Trophoblast cell (in vitro differentiated cells and primary cell): ENCODE measurements around the gene LGALS8.
A peak's percentile ranks its signal among the peaks of the same experiment; 100 is the strongest.

Source experiments
- DNase-seq, 2 donors: peaks; one replicate each; pipeline ENCODE4 v3.0.0-alpha.2; 2016
- H2AFZ ChIP-seq: 2 replicates; pipeline ENCODE4 v1.6.1; 2013; ENCODE audit warnings: low read length, moderate library complexity, mild to moderate bottlenecking; ENCODE audit not compliant: insufficient read depth, poor library complexity
- H2AK5ac ChIP-seq: 2 replicates; pipeline ENCODE4 v1.6.1; 2013; ENCODE audit warnings: mild to moderate bottlenecking, low read length
- H2BK120ac ChIP-seq: 2 replicates; pipeline ENCODE4 v1.6.1; 2013; ENCODE audit warnings: low read length, mild to moderate bottlenecking, moderate library complexity; ENCODE audit not compliant: insufficient read depth, poor library complexity
- H2BK12ac ChIP-seq: 2 replicates; pipeline ENCODE4 v1.6.1; 2013; ENCODE audit warnings: mild to moderate bottlenecking, low read length, moderate library complexity
- H2BK5ac ChIP-seq: 2 replicates; pipeline ENCODE4 v1.6.1; 2013; ENCODE audit warnings: low read length, low read depth, moderate library complexity, mild to moderate bottlenecking; ENCODE audit not compliant: poor library complexity
- H3K14ac ChIP-seq: 2 replicates; pipeline ENCODE4 v1.6.1; 2013; ENCODE audit warnings: mild to moderate bottlenecking, low read length
- H3K18ac ChIP-seq: 2 replicates; pipeline ENCODE4 v1.6.1; 2013; ENCODE audit warnings: mild to moderate bottlenecking, low read length
- H3K23ac ChIP-seq: 2 replicates; pipeline ENCODE4 v1.6.1; 2013; ENCODE audit warnings: low read length
- H3K27ac ChIP-seq: 2 replicates; pipeline ENCODE4 v1.5.1; 2013; ENCODE audit warnings: low read depth, mild to moderate bottlenecking, inconsistent platforms, low read length, moderate library complexity
- H3K27me3 ChIP-seq: 2 replicates; pipeline ENCODE4 v1.6.1; 2013; ENCODE audit warnings: inconsistent platforms, mild to moderate bottlenecking, low read length, moderate library complexity; ENCODE audit not compliant: insufficient read depth
- H3K36me3 ChIP-seq, 2 experiments: 1 replicate in 1 of 2; 2 replicates in 1 of 2; pipeline ENCODE4 v1.6.1; 2013; ENCODE audit warnings: low read length in 2 of 2, mild to moderate bottlenecking in 2 of 2, moderate library complexity in 1 of 2; ENCODE audit not compliant: insufficient read depth in 2 of 2, control insufficient read depth in 1 of 2
- H3K4ac ChIP-seq: 2 replicates; pipeline ENCODE4 v1.6.1; 2013; ENCODE audit warnings: low read depth, mild to moderate bottlenecking, low read length, moderate library complexity
- H3K4me1 ChIP-seq, 2 experiments: 1 replicate in 1 of 2; 2 replicates in 1 of 2; pipeline ENCODE4 v1.6.1; 2013; ENCODE audit warnings: low read length in 2 of 2, mild to moderate bottlenecking in 2 of 2, moderate library complexity in 1 of 2; ENCODE audit not compliant: insufficient read depth in 2 of 2, control insufficient read depth in 1 of 2
- H3K4me2 ChIP-seq: 2 replicates; pipeline ENCODE4 v1.6.1; 2013; ENCODE audit warnings: inconsistent platforms, mild to moderate bottlenecking, low read length, moderate library complexity
- H3K4me3 ChIP-seq: 2 replicates; pipeline ENCODE4 v1.5.1; 2013; ENCODE audit warnings: mild to moderate bottlenecking, low read depth, low read length, inconsistent platforms
- H3K79me1 ChIP-seq: one replicate; pipeline ENCODE4 v1.6.1; 2013; ENCODE audit warnings: low read length
- H3K79me2 ChIP-seq: 2 replicates; pipeline ENCODE4 v1.6.1; 2013; ENCODE audit warnings: low read length, mild to moderate bottlenecking; ENCODE audit not compliant: control insufficient read depth, insufficient read depth, poor library complexity
- H3K9ac ChIP-seq: 2 replicates; pipeline ENCODE4 v1.6.1; 2013; ENCODE audit warnings: mild to moderate bottlenecking, low read length
- H3K9me3 ChIP-seq: 2 replicates; pipeline ENCODE4 v1.6.1; 2013; ENCODE audit warnings: low read depth, mild to moderate bottlenecking, control low read depth, inconsistent platforms, low read length; ENCODE audit not compliant: insufficient read depth
- H4K12ac ChIP-seq: 2 replicates; pipeline ENCODE4 v1.6.1; 2013; ENCODE audit warnings: low read depth, mild to moderate bottlenecking, low read length, moderate library complexity
- H4K8ac ChIP-seq: 2 replicates; pipeline ENCODE4 v1.6.1; 2013; ENCODE audit warnings: low read depth, mild to moderate bottlenecking, low read length, moderate library complexity
- H4K91ac ChIP-seq: one replicate; pipeline ENCODE4 v1.6.1; 2013; ENCODE audit warnings: low read depth, mild to moderate bottlenecking, low read length, moderate library complexity
- WGBS: extraction: QIAGEN DNeasy Blood & Tissue Kit; methylation state at CpG from one replicate; pipeline ENCODE4 v1.1.7; 2013; ENCODE audit warnings: missing lambda C conversion rate; ENCODE audit not compliant: insufficient read length, insufficient coverage; ENCODE audit errors: extremely low coverage; 5-methylcytosine and 5-hydroxymethylcytosine counted together

Gene LGALS8

DNA sequence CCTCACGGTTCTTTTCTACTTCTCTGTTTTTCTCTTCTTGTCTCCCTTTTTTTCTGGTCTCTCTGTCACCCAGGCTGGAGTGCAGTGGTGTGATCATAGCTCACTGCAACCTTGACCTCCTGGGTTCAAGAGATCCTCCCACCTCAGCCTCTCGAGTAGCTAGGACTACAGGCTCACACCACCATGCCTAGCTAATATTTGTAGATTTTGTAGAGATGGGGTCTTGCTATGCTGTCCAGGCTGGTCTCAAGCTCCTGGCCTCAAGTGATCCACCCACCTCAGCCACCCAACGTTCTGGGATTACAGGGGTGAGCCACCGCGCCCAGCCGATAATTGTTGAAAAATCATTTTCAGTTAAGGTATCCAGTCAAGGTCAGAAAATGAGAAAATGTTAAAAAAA, 25.9 kb upstream of the LGALS8 start:
- Histone ChIP-seq H3K18ac (no peak overlapping the region), H3K27me3 (no peaks in the 10 kb centered on the region), H3K4me3 (no peak overlapping the region), H4K8ac (no peak overlapping the region), H3K79me1 (no peaks in the 10 kb centered on the region), H4K91ac (no peak overlapping the region), H2AFZ (no peak overlapping the region), H4K12ac (no peak overlapping the region), H3K14ac (no peak overlapping the region), H3K23ac (no peak overlapping the region), H3K9me3 (peaks cover 2% of the 10 kb centered on the region), H3K4me2 (no peak overlapping the region), H3K9ac (no peak overlapping the region), H2BK5ac (no peak overlapping the region), H3K27ac (no peak overlapping the region), H3K36me3 (no peaks in the 10 kb centered on the region), H2BK120ac (no peak overlapping the region), H2AK5ac (no peak overlapping the region), H2BK12ac (no peak overlapping the region), H3K4ac (no peak overlapping the region), H3K79me2 (no peaks in the 10 kb centered on the region), H3K4me1 (no peaks in the 10 kb centered on the region)
- no peak for DNase-seq
- no CpG with 5 or more reads among the region's 6 CpGs for WGBS

DNA sequence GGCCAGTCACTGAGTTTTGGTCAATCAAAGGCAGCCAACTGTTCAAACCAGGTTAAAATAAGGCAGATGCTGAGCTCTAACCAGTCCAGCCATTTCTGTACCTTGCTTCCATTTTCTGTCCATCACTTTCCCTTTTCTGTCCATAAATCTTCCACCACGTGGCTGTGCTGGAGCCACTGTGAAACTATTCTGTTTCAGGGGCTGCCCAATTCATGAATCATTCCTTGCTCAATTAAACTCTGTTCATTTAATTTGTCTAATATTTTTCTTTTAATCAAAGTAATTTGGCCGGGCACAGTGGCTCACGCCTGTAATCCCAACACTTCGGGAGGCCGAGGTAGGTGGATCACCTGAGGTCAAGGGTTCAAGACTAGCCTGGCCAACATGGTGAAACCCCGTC, 22.7 kb upstream of the LGALS8 start:
- Histone ChIP-seq H3K9me3 (no peaks in the 10 kb centered on the region), H4K91ac (no peak overlapping the region), H3K79me2 (peaks cover 4% of the 10 kb centered on the region), H3K4me2 (no peak overlapping the region), H3K9ac (no peak overlapping the region), H2BK12ac (no peak overlapping the region), H3K27ac (no peak overlapping the region), H4K8ac (no peak overlapping the region), H3K4me1 (peaks cover 5% of the 10 kb centered on the region in 2 experiments), H2AFZ (no peak overlapping the region), H2BK120ac (no peak overlapping the region), H3K18ac (no peak overlapping the region), H3K79me1 (peaks cover 8% of the 10 kb centered on the region), H4K12ac (no peak overlapping the region), H3K4ac (no peak overlapping the region), H2BK5ac (no peak overlapping the region), H3K14ac (no peak overlapping the region), H3K4me3 (no peak overlapping the region), H2AK5ac (no peak overlapping the region), H3K27me3 (no peaks in the 10 kb centered on the region), H3K23ac (no peak overlapping the region), H3K36me3 (no peaks in the 10 kb centered on the region)
- WGBS = no CpG with 5 or more reads among the region's 6 CpGs
- no peak for DNase-seq

DNA sequence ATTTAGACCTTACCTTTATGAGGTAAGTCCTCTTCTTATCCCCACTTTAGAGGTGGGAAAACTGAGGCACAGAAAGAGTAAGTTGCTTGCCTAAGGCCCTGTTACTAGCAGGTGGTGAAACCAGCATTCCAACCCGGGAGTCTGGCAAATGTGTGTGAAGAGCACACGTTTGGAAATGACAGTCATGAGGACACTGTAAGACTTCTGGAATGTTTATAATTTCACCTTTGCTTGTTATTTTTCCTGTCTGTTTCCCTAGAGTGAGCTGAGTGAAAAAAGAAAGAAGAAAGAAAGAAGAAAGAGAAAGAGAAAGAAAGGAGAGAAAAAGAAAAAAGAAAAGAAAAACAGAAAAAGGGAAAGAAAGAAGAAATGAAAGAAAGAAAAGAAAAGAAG, 21.2 kb upstream of the LGALS8 start:
- H3K79me1 ChIP-seq = peaks cover 8% of the 10 kb centered on the region
- no peak overlapping the region for H3K4me2 ChIP-seq
- H4K12ac ChIP-seq = no peak overlapping the region
- H4K91ac ChIP-seq = peak overlapping the region; percentile 32
- H3K36me3 ChIP-seq = no peaks in the 10 kb centered on the region
- H4K8ac ChIP-seq = no peak overlapping the region
- no peak overlapping the region for H3K23ac ChIP-seq
- no peak overlapping the region for H2BK120ac ChIP-seq
- H3K79me2 ChIP-seq = peaks cover 4% of the 10 kb centered on the region
- H3K9ac ChIP-seq = no peak overlapping the region
- H2AFZ ChIP-seq = no peak overlapping the region
- no peak overlapping the region for H3K4ac ChIP-seq
- H3K4me1 ChIP-seq = peaks cover 5% of the 10 kb centered on the region in 2 experiments
- no peak overlapping the region for H2BK5ac ChIP-seq
- H2BK12ac ChIP-seq = no peak overlapping the region
- H2AK5ac ChIP-seq = no peak overlapping the region
- WGBS = no CpG with 5 or more reads among the region's 2 CpGs
- peak; percentile 89 to 93 for DNase-seq
- peak overlapping the region; percentile 89 for H3K27ac ChIP-seq
- no peak overlapping the region for H3K4me3 ChIP-seq
- H3K27me3 ChIP-seq = no peaks in the 10 kb centered on the region
- H3K9me3 ChIP-seq = no peaks in the 10 kb centered on the region
- H3K14ac ChIP-seq = no peak overlapping the region
- no peak overlapping the region for H3K18ac ChIP-seq

GRCh38 chr1:236502972-236503639, 20.7 kb upstream of the LGALS8 start:
- H3K23ac ChIP-seq = no peak overlapping the region
- H3K4me1 ChIP-seq = peaks cover 5% of the 10 kb centered on the region in 2 experiments
- peak overlapping the region; percentile 92 for H4K91ac ChIP-seq
- peak overlapping the region; percentile 86 for H4K8ac ChIP-seq
- H2BK12ac ChIP-seq = peak overlapping the region; percentile 69
- WGBS = no CpG with 5 or more reads among the region's 15 CpGs
- H2BK5ac ChIP-seq = peak overlapping the region; percentile 73
- H3K9ac ChIP-seq = no peak overlapping the region
- peak; percentile 81 to 86 for DNase-seq
- H3K9me3 ChIP-seq = no peaks in the 10 kb centered on the region
- peak overlapping the region; percentile 86 for H2BK120ac ChIP-seq
- no peak overlapping the region for H3K4me3 ChIP-seq
- no peaks in the 10 kb centered on the region for H3K27me3 ChIP-seq
- no peak overlapping the region for H2AK5ac ChIP-seq
- H3K4ac ChIP-seq = peak overlapping the region; percentile 29
- H3K18ac ChIP-seq = peak overlapping the region; percentile 63
- no peaks in the 10 kb centered on the region for H3K36me3 ChIP-seq
- H3K27ac ChIP-seq = peak overlapping the region; percentile 89
- peak overlapping the region; percentile 51 for H2AFZ ChIP-seq
- H3K14ac ChIP-seq = peak overlapping the region; percentile 74
- H3K79me1 ChIP-seq = peaks cover 8% of the 10 kb centered on the region
- peak overlapping the region; percentile 23 for H4K12ac ChIP-seq
- H3K4me2 ChIP-seq = peak overlapping the region; percentile 45
- peaks cover 4% of the 10 kb centered on the region for H3K79me2 ChIP-seq
